Ovary (tissue), 3 donors: ENCODE data around the gene LEO1.

Experiments used
- EP300 ChIP-seq: sonication (generic); formaldehyde crosslinking; IDR thresholded peaks from one replicate; pipeline ENCODE4 v1.6.1; 2017; ENCODE audit warnings: antibody characterized with exemption
- POLR2A ChIP-seq: fragments of 450-650 bp; IDR thresholded peaks from one replicate; pipeline ENCODE4 v1.6.1; 2017; ENCODE audit warnings: antibody characterized with exemption, mild to moderate bottlenecking, moderate library complexity
- TF ChIP-seq, protein P1 (sequence below), 3 donors: fragments of 450-650 bp in 2 of 3; fragments of 200-600 bp in 1 of 3; IDR thresholded peaks; one replicate each; pipeline versions ENCODE4 v1.5.1 to v1.8.0; 2016 to 2022; ENCODE audit warnings: antibody characterized with exemption in 3 of 3, mild to moderate bottlenecking in 1 of 3
- donor health status: DM: no; HTN: no; CAD: no.

DNA sequence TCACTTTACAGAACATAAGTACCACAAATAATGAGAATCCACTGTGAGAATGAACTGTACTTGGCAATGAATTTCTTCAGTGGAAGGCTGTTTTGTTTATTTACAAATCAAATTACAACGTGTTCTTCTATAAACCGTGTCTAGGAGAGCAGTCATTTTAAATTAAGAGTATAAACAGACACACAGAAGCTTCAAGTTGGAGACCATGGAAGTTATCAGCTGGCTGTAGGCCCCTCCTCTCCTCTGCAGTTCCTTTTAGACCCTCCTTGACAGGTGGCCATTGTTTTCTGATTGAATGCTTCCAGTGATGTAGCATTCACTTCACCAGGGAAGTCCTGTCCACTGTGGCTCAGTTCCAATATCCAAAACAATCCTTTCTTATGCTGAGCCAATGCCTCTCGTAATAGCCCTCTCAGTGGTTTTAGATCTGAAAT, 40.1 kb upstream of the LEO1 start:
- TF ChIP-seq, protein P1, sequence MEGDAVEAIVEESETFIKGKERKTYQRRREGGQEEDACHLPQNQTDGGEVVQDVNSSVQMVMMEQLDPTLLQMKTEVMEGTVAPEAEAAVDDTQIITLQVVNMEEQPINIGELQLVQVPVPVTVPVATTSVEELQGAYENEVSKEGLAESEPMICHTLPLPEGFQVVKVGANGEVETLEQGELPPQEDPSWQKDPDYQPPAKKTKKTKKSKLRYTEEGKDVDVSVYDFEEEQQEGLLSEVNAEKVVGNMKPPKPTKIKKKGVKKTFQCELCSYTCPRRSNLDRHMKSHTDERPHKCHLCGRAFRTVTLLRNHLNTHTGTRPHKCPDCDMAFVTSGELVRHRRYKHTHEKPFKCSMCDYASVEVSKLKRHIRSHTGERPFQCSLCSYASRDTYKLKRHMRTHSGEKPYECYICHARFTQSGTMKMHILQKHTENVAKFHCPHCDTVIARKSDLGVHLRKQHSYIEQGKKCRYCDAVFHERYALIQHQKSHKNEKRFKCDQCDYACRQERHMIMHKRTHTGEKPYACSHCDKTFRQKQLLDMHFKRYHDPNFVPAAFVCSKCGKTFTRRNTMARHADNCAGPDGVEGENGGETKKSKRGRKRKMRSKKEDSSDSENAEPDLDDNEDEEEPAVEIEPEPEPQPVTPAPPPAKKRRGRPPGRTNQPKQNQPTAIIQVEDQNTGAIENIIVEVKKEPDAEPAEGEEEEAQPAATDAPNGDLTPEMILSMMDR (IDR thresholded peaks at IDR 0.05), result no peak
- no peak for TF ChIP-seq POLR2A
- no peak for TF ChIP-seq EP300
